Stimulated activated CD8-positive, alpha-beta memory T cell treated with anti-CD3 and anti-CD28 coated beads, Interleukin-12 subunit alpha, Interleukin-12 subunit beta, amount 100 ng/mL, for 4 hours (primary cell): ENCODE data around the gene DDRGK1.

Experiments used
- DNase-seq: peaks from one replicate; pipeline ENCODE4 v3.0.0-alpha.2; 2020; ENCODE audit warnings: low read depth

The DDRGK1 gene

DNA sequence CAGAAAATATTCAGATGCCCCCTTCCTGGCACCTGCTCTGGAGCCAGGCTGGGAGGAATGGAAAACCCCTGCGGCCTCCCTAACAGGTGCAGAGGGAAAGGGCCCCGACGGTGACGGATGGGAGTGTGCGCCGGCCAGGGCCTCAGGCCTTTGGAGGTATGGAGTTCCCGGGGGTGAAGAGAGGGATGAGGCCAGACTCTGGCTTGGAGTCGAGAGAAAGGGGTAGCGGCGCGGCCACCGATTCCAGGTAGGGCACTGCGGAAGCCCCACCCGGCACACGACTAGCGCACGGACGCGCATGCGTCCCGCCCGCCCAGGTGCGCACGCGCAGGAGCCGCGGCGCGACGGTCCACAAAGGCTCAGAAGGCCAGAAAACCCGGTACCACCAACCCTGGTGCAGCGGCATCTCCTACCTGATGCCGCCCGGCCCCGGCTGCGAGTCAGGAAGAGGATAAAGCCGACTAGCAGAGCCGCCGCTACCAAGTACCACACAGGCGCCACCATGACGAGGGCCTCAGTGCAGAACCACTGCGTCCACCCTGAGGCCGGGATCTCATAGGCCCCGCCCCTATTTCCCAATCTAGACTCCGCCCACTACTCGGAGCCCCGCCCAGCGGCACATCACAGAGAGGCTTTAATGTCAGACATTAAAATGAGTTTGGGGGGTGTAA is at the start of gene DDRGK1:
Gene DDRGK1, minus strand, starts transcription at position 559 of the 671 bp plus-strand sequence. Its CDS starts 55 bp downstream, at position 504.
- peak; percentile 82 for DNase-seq

- no peak for DNase-seq
Measured at GRCh38 chr20:3251806-3252205, 47.3 kb upstream of the DDRGK1 start.

- no peak for DNase-seq
Measured at GRCh38 chr20:3250091-3250504, 45.6 kb upstream of the DDRGK1 start.

DNA sequence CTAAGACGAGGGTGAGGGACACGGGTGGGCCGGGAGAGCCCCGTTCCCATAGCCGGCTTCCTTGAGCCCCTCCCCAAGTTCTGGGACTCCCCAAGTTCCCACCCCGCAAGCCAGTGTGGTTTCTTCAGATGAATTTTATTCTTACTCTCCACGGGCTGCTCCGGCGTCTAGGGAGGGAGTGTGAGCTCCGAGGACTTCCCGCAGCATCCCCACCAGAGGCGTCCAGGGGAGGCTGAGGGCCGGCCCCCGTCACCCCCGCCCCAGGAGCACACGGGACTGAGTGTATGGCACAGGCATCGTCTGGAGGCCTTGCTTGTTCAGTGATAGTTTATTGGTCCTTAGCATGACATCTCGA is 44.5 kb upstream of the DDRGK1 start:
- no peak for DNase-seq

DNA sequence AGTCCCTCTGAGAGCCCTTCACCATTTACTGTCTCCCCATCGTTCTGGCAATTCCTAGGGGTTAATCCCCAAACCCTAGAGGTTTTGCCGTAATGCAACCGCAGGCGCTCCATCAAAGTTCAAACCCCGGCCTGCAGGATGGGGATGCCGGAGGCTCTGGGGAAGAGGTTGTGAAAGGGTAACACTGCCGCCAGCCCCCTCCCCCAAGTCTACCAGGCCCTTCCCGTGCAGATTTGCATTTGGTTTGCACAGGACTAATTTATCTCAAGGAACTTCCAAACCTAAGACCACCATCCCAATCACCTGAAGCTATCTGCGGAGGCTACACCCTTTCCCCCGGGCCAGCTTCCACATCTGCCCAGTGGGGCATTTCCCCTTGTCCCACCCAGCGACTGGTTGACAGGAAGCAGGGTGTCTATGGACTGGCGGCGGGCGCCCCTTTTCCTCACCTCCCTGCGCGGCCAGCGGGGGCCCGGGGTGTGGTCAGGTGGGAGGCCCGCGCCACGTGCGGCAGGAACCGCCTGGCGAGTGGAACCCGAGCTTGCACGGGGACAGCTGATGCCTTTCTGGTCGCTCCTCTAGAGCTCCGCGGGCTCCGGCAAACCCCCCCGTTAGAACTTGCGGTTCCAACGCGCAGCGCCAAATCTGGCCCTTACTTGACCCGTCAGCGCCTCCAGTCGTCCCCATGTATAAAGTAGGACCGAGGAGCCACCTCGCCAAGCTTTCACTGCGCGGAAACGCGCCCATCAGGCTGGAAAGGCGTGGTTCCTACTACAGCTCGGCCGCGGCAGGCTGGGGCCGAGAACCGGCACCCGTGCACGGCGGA is 43.9 kb upstream of the DDRGK1 start:
- DNase-seq: no peak

DNA sequence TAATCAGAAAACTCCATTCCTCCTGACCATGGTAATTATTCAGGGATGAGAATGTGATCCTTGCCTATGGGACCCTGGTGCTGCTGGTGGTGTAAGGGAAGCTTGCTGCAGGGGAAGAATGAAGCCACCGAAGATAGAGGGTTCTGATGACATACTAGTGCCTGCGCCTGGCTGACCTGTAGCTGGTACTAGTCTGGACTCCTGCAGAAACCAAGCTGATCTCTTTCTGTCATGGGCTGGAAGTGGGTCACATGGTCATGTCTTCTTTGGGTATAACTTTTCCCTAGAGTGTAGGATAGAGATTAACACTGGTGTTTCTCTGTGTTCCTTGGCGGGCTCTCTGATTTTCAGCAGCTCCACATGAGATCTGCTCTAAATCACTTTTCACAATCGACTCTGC is 43.2 kb upstream of the DDRGK1 start:
- DNase-seq: no peak

GRCh38 chr20:3246682-3247081 is 42.2 kb upstream of the DDRGK1 start:
- no peak for DNase-seq

DNA sequence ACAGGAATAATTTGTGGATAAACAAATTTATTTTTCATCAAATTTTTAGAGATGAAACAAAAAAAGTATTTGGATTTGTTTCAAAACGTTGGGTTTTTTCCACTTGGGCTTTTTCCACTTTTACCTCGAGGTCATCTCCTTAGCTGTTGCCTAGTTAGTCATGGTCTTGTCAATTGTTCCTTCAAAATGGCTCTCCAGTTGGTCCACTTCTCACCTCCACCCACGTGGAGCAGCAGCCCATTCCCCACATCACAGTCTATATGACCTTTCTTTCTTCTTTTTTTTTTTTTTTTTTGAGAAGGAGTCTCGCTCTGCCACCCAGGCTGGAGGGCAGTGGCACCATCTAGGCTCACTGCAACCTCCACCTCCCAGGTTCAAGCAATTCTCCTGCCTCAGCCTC is 41.2 kb upstream of the DDRGK1 start:
- DNase-seq: no peak

- DNase-seq: no peak
Measured at GRCh38 chr20:3245156-3245555, 40.7 kb upstream of the DDRGK1 start.

GRCh38 chr20:3244613-3245012 is 40.1 kb upstream of the DDRGK1 start:
- DNase-seq: no peak

DNA sequence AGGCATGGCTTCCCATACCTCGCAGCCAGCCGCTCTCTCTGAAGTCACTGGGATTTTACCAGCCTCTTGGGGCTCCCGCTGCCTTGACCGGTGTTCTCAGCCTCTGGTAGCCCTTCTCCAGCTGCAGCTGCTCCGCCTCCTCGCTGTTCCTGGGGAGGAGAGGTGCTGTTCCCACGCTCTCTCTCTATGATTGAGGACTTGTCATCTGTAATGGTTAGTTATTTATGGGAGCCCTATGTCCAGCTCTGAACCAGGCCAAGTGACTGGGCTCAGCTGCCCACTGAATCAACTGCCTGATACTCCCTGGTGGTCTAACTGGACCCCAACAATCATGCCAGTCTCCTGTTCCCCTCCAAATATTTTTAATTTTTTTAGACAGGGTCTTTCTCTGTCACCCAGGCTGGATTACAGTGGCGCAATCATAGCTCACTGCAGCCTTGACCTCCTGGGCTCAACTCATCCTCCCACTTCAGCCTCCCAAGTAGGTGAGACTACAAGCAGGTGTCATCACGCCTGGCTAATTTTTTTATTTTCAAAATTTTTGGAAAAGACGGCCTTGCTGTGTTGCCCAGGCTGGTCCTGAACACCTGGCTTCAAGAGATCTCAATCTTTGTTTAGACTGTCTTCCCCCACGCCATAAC is 39.4 kb upstream of the DDRGK1 start:
- no peak for DNase-seq

DNA sequence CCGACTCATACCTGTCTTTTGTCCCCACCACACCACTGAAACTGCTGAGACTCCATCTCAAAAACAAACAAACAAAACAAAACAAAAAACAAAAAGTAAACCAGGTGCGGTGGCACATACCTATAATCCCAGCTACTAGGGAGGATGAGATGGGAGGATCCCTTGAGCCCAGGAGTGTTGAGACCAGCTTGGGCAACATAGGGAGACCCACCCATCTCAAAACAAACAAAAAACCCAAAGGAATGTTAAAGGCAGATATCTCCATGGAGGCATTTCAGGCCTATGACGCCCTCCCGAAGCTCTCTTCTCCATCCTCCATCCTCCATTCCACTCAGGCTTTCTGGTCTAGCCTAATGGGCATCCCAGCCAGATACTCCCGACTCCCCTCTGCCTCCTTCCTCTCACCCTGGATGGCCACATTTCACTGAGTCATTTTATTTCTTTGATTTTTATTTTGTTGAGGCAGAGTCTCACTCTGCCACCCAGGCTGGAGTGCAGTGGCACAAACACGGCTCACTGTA is 37.8 kb upstream of the DDRGK1 start:
- no peak for DNase-seq

GRCh38 chr20:3240776-3241363 is 36.4 kb upstream of the DDRGK1 start:
- no peak for DNase-seq

DNA sequence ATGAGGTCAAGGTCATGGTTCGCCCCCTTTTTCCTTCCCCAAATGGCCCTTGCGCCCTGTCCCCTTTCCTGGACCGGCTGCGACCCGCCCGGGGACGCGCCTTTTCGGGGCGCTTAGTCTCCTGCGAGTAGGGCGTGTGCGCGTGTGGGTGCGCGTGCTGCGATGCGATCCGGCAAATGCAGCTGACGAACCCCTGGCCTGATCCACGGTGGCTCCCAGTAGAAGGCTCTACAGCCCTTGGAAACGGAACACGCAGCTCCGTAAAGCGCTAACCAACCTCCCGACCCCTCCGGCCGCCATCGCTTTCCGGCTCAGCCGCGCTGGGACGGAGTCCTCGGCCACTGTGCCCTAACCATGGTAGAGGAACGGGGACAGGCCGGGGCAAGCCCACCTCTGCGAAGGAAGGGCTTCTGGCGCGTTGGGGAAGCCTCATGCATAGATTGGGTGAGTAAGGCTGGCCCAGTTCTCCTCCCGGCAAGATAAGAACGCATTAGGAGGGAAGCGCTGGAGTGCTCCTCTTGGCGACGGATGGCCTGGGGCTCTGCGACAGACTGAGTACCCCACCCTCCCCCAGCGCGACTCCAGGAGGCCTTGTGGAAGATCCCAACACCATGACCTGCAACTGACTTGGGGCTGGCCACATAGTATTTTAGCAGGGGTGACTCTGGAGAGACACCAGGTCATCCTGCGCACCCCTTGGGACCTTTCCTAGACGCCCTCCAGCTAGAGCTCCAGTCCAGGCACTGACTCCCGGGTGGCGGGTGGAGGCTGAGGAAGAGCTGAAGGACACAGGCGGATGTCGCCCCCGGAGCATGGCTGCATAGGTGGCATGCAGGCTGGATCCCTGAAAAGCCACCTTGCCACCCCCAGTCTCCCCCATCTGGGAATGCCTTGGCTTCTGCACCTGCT is 35.6 kb upstream of the DDRGK1 start:
- DNase-seq: no peak

DNA sequence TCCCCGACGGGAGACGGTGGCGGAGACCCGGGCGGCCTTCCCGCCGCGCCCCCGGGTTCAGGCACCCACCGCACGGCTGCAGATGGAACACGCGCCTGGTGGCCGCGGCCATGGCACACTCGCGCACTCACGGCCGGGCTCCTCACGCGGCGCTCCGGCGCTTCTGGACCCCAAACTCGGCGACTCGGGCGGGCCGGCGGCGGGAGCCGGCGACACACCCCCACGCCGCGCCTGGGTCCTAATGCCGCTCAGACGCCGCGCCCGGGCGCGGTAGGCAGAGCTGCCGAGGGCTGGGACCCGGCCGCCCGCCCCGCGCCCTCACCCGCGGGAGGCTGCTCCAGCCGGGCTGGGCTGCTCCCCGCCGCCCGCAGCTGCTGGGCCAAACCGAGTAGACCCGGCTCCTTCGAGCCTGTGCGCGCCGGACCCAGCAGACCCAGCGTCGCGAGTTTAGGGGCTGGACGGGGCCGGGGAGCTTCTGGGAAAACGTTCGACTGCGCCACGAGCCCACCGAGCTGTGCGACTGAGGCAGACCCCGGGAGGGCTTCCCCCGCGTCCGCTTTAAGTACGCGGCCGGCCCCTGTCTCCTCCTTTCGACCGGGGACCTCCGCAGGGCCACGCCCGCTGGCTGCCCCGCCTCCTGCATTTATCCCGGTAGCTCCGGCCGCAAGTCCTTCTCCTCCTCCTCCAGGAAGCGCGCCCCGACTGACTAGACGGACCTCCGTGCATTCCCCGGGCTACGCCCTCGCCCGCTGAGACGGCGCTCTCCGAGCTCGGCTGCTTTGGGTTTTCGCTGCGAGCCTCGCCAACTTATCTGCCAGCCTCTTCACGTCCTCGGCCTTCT is 34.8 kb upstream of the DDRGK1 start, which contains the start of gene SLC4A11:
Gene SLC4A11, minus strand, starts transcription at position 165 of the 841 bp plus-strand sequence. Its CDS starts 53 bp downstream, at position 112.
- DNase-seq: peak; percentile 15

DNA sequence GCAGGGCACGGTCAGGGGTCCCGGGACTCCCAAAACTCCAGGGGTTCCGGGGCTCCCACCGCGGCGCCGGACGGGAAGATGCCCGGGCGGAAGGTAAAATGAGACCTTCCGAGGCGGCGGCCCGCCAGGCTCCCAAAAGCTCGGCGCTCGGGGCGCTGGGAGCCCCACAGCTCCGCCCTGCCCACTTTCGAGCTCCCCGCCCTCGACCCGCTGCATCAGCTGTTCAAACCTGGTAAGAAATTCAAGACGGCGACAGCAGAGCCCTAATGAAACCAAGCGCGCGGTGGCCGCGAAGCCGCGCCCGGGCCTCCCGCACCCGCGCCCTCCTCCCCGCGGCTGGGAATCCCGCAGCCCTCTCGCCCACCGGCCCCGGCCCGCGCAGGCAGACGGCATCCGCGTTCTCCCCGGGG is 34.1 kb upstream of the DDRGK1 start:
- DNase-seq: peak; percentile 22

- no peak for DNase-seq
Measured at GRCh38 chr20:3237958-3238615, 33.6 kb upstream of the DDRGK1 start.

- DNase-seq: no peak
Measured at GRCh38 chr20:3237011-3237957, 32.8 kb upstream of the DDRGK1 start.
